ENCODE data around the gene DIP2C. TPM values are rescaled to one million over a fixed set of nuclear protein-coding genes. Genes with fewer than 3 reads are reported as not detected.

Gene DIP2C
- total RNA-seq, 1 experiment from 2014 or later = 11.4 TPM

DNA sequence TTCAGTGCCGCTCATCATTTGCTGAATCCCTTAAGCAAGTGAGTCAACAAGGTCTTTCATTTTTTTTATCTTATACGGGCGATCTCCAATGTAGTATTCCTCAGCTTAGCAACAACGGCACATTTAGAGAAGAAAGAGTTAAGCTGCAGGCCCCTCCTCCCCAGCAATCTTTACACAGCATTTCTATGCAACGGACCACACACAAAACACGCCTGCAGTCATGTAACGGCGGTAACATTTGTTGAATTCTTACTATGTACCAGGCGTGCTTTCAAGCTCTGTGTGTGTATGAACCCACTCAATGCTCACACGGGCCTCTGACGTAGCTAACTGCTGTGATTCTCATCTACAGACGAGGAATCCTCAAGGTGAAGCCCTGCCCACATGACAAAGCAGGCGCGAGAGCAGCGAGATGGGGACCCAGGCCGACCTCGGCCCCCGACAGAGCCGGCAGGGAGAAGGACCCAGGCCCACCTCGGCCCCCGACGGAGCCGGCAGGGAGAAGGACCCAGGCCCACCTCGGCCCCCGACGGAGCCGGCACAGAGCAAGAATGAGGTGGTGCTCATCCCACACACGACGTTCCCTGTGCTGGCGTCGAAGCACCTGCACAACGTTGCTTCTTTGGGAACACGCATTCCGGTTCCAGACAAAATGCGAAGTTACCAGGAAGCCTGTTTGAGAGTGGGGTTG lies 313.5 kb downstream of the DIP2C start:
- Histone ChIP-seq H3K36me3 (ENCODE audit: control insufficient read depth, insufficient read depth, low read length) (peaks cover 2% of the 10 kb centered on the region; the same call in 1 of the 2 replicates), H3K27me3 (replicated peaks; ENCODE audit: control insufficient read depth, insufficient read depth, low read length) (no peaks in the 10 kb centered on the region), H3K4me1 (peaks cover 4% of the 10 kb centered on the region; the same call in 1 of the 2 replicates), H3K9me3 (no peaks in the 10 kb centered on the region), H3K4me3 (ENCODE audit: low read depth, low read length) (no peak overlapping the region)
- intact Hi-C loops (cut with micrococcal nuclease; ENCODE audit: unreplicated experiment) = no loop called here
- CTCF ChIA-PET = interaction anchor here (1.0 kb wide), 1 partner anchor 47 kb away, joined by 3 read pairs; no protein-coding TSS in a partner anchor
- no peak overlapping the region for H3K27ac Mint-ChIP-seq (ENCODE audit: unreplicated experiment)
- no peak for DNase-seq
- no peaks in the 10 kb centered on the region for H3K27me3 Mint-ChIP-seq (ENCODE audit: insufficient read depth, unreplicated experiment)
- POLR2A ChIA-PET = no interaction called here
- BruUV-seq (replicated peaks) = no TSS peak
- no peaks in the 10 kb centered on the region for H3K4me1 Mint-ChIP-seq (ENCODE audit: low read depth, unreplicated experiment)
- no peak overlapping the region for H3K4me3 Mint-ChIP-seq (ENCODE audit: unreplicated experiment)
- H3K36me3 Mint-ChIP-seq (ENCODE audit: insufficient read depth, unreplicated experiment) = peaks cover 10% of the 10 kb centered on the region
- TF ChIP-seq, protein P1, sequence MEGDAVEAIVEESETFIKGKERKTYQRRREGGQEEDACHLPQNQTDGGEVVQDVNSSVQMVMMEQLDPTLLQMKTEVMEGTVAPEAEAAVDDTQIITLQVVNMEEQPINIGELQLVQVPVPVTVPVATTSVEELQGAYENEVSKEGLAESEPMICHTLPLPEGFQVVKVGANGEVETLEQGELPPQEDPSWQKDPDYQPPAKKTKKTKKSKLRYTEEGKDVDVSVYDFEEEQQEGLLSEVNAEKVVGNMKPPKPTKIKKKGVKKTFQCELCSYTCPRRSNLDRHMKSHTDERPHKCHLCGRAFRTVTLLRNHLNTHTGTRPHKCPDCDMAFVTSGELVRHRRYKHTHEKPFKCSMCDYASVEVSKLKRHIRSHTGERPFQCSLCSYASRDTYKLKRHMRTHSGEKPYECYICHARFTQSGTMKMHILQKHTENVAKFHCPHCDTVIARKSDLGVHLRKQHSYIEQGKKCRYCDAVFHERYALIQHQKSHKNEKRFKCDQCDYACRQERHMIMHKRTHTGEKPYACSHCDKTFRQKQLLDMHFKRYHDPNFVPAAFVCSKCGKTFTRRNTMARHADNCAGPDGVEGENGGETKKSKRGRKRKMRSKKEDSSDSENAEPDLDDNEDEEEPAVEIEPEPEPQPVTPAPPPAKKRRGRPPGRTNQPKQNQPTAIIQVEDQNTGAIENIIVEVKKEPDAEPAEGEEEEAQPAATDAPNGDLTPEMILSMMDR (IDR thresholded peaks at IDR 0.05; ENCODE audit: insufficient read depth in 1 of 2, low read depth in 1 of 2, low read length in 1 of 2, severe bottlenecking in 1 of 2, unreplicated experiment in 1 of 2) = no peak
- no peaks in the 10 kb centered on the region for H3K9me3 Mint-ChIP-seq (ENCODE audit: unreplicated experiment)

DNA sequence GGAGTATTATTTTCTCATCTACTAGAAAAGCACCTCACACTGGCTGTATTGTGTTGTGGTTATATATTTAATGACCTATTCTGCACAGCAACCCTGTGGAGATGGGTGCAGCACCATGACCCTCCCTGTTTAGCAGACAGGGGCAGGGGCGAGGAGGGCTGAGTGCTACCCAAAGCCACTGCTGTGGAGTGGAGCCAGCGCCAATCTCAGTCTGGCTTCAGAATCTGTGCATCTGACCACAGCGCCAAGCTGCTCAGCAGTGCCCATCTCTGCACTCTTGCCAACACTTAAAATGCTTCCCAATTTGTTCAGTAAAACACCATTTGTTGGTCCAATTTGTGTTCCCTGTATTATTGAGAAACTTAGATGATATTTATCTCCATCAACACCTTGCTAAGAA lies 315.1 kb downstream of the DIP2C start:
- no TSS peak for BruUV-seq (replicated peaks)

DNA sequence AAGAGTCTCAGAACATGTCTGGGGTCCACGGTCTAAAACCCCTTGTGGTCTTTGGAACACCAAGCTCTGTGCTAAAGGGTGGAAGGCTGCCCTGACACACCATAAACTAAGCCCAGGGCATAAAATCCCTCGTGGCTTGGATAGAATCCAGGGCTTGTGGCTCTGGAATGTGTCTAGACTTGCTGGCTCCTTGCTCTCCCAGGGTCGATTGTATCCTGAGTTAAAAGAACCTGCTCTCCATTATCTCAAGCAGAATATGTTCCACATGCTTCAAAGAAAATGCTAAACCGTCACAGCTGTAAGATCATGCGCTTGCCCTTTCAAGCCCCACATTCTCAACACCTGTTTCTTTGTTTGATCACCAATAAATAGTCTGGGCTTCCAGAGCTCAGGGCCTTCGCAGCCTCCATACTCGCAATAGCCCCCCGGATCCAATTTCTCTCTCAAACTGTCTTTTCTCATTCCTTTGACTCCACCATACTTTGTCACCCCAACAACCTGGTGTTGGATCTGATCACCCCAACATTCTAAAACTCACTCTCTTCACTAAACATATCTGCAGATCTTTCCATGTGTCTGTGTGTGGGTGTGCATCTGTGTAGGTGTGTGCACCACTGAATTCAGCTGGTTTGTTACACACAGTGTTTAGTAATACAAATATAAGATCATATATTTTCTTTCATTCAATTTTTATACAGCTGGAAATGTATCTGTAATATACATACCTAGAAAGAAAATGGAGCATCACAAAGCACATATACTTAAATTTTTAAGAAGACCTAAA lies 315.8 kb downstream of the DIP2C start:
- no peak for DNase-seq
- POLR2A ChIA-PET = no interaction called here
- TF ChIP-seq, protein P1 (IDR thresholded peaks at IDR 0.05; ENCODE audit: insufficient read depth in 1 of 2, low read depth in 1 of 2, low read length in 1 of 2, severe bottlenecking in 1 of 2, unreplicated experiment in 1 of 2) = no peak
- no peaks in the 10 kb centered on the region for H3K27me3 Mint-ChIP-seq (ENCODE audit: insufficient read depth, unreplicated experiment)
- Histone ChIP-seq H3K27me3 (replicated peaks; ENCODE audit: control insufficient read depth, insufficient read depth, low read length) (no peaks in the 10 kb centered on the region), H3K9me3 (no peaks in the 10 kb centered on the region), H3K4me3 (ENCODE audit: low read depth, low read length) (no peak overlapping the region), H3K36me3 (ENCODE audit: control insufficient read depth, insufficient read depth, low read length) (peaks cover 2% of the 10 kb centered on the region; the same call in 1 of the 2 replicates), H3K4me1 (peaks cover 4% of the 10 kb centered on the region; the same call in 1 of the 2 replicates)
- no peak overlapping the region for H3K4me3 Mint-ChIP-seq (ENCODE audit: unreplicated experiment)
- intact Hi-C loops (cut with micrococcal nuclease; ENCODE audit: unreplicated experiment) = no loop called here
- peaks cover 10% of the 10 kb centered on the region for H3K36me3 Mint-ChIP-seq (ENCODE audit: insufficient read depth, unreplicated experiment)
- H3K4me1 Mint-ChIP-seq (ENCODE audit: low read depth, unreplicated experiment) = no peaks in the 10 kb centered on the region
- BruUV-seq (replicated peaks) = no TSS peak
- H3K9me3 Mint-ChIP-seq (ENCODE audit: unreplicated experiment) = no peaks in the 10 kb centered on the region
- CTCF ChIA-PET = interaction anchor here (0.8 kb wide), 1 partner anchor 44 kb away, joined by 5 read pairs; no protein-coding TSS in a partner anchor
- no peak overlapping the region for H3K27ac Mint-ChIP-seq (ENCODE audit: unreplicated experiment)

More for the DNA sequence above, 315.1 kb downstream of the DIP2C start:
- Mint-ChIP-seq H3K36me3 (ENCODE audit: insufficient read depth, unreplicated experiment) (peaks cover 10% of the 10 kb centered on the region), H3K9me3 (ENCODE audit: unreplicated experiment) (no peaks in the 10 kb centered on the region), H3K27ac (ENCODE audit: unreplicated experiment) (no peak overlapping the region), H3K27me3 (ENCODE audit: insufficient read depth, unreplicated experiment) (no peaks in the 10 kb centered on the region), H3K4me3 (ENCODE audit: unreplicated experiment) (no peak overlapping the region), H3K4me1 (ENCODE audit: low read depth, unreplicated experiment) (no peaks in the 10 kb centered on the region)
- Histone ChIP-seq H3K4me3 (ENCODE audit: low read depth, low read length) (no peak overlapping the region), H3K27me3 (replicated peaks; ENCODE audit: control insufficient read depth, insufficient read depth, low read length) (no peaks in the 10 kb centered on the region), H3K9me3 (no peaks in the 10 kb centered on the region), H3K36me3 (ENCODE audit: control insufficient read depth, insufficient read depth, low read length) (peaks cover 2% of the 10 kb centered on the region; the same call in 1 of the 2 replicates), H3K4me1 (peaks cover 4% of the 10 kb centered on the region; the same call in 1 of the 2 replicates)
- TF ChIP-seq, protein P1 (IDR thresholded peaks at IDR 0.05; ENCODE audit: insufficient read depth in 1 of 2, low read depth in 1 of 2, low read length in 1 of 2, severe bottlenecking in 1 of 2, unreplicated experiment in 1 of 2) = no peak
- no peak for DNase-seq
- ChIA-PET POLR2A (no interaction called here), CTCF (no interaction called here)
- intact Hi-C loops (cut with micrococcal nuclease; ENCODE audit: unreplicated experiment) = no loop called here
